ENCODE measurements around the gene FKBP2. TPM values are rescaled to one million over a fixed set of nuclear protein-coding genes. Genes with fewer than 3 reads are reported as not detected.

The FKBP2 gene
- total and polyA plus RNA-seq, 2 of the 13 experiments (the other 11 are each of a cell fraction or from before 2014, with no cell fraction given), result 30.1 to 53.3 TPM

DNA sequence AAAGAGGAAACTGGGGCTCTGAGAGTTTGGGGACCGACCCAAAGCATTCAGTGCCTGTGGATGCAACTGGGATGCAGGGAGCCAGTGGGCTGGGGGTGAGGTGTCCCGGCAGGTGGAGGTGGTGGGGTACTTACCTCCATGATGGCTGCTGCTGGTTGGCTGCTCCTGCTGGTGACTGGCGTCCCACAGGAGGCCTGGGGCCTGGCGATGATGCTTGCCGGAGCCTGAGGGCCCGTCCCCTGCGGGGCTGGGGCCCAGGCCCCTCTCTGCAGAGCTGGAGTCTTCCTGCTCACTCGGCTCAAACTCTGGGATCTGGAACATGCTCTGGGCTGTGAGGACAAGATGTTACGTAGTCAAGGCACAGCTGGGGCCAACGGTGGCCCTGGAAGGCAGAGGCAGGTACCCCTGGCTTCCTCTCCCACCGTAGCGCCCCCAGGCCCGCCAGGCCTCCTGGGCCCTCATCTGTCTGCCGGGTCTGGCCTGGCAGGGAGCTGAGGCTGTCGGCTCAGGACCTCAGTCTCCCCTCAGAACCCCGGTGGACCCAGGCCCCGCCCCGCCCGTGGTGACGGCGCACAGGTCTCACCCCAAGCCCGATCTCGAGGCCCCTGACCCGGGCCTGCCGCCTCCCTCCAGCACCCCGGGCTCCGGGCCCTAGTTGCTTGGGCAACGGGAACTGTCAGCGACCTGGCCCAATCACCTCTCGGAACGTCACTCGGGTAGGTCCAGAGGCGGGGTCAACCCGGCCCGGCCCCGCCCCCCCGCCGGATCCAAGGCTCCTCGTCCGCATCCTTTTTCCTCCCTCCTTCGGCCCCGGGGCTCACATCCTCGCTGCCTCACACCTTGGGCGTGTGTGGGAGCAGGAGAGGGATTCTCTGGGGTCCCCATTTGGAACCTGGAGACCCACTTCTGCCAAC lies 43.4 kb downstream of the FKBP2 start, which contains the start of gene BAD (continued):
- no peak for TF ChIP-seq IRX3 (CRISPR knock-in tag; IDR thresholded peaks at IDR 0.05; ENCODE audit: borderline replicate concordance, low read depth)
- TF ChIP-seq FOXC1 (CRISPR knock-in tag; IDR thresholded peaks at IDR 0.05; ENCODE audit: borderline replicate concordance), result peak; percentile 86
- no peak for TF ChIP-seq REXO4 (CRISPR knock-in tag; IDR thresholded peaks at IDR 0.05; ENCODE audit: borderline replicate concordance)
- peak; percentile 79 for TF ChIP-seq KDM2A (CRISPR knock-in tag; IDR thresholded peaks at IDR 0.05; ENCODE audit: borderline replicate concordance, low read depth)
- TF ChIP-seq ZNF652 (CRISPR knock-in tag; IDR thresholded peaks at IDR 0.05; ENCODE audit: borderline replicate concordance, low read depth), result no peak
- TF ChIP-seq ZMYM4 (CRISPR knock-in tag; IDR thresholded peaks at IDR 0.05), result 0 out of 2 replicates have a peak, but pooled peaks have one; percentile 18
- no peak for TF ChIP-seq MTA3 (CRISPR knock-in tag; IDR thresholded peaks at IDR 0.05)
- TF ChIP-seq, protein P1, sequence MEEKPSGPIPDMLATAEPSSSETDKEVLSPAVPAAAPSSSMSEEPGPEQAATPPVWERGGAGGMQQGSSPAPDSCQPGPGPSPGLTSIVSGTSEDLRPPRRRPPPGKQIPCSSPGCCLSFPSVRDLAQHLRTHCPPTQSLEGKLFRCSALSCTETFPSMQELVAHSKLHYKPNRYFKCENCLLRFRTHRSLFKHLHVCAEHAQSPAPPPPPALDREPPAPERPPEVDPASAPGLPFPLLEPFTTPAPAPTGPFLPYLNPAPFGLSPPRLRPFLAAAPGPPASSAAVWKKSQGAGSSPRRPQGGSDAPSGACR (CRISPR knock-in tag; IDR thresholded peaks at IDR 0.05), result peak; percentile 89
- TF ChIP-seq SNRNP70 (IDR thresholded peaks at IDR 0.05; ENCODE audit: low read depth, low read length), result no peak
- no peak; a peak in 1 of 4 replicates for TF ChIP-seq NR2F1 (CRISPR knock-in tag; IDR thresholded peaks at IDR 0.05)
- TF ChIP-seq FOXK2 (IDR thresholded peaks at IDR 0.05), result no peak
- TF ChIP-seq ZFP1 (CRISPR knock-in tag; IDR thresholded peaks at IDR 0.05), result no peak
- no peak for TF ChIP-seq NFRKB (IDR thresholded peaks at IDR 0.05)
- peak; percentile 32 for TF ChIP-seq TAF15 (IDR thresholded peaks at IDR 0.05; ENCODE audit: low read depth, low read length, poor library complexity, severe bottlenecking)
- TF ChIP-seq, protein P2, sequence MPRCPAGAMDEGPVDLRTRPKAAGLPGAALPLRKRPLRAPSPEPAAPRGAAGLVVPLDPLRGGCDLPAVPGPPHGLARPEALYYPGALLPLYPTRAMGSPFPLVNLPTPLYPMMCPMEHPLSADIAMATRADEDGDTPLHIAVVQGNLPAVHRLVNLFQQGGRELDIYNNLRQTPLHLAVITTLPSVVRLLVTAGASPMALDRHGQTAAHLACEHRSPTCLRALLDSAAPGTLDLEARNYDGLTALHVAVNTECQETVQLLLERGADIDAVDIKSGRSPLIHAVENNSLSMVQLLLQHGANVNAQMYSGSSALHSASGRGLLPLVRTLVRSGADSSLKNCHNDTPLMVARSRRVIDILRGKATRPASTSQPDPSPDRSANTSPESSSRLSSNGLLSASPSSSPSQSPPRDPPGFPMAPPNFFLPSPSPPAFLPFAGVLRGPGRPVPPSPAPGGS (CRISPR knock-in tag; IDR thresholded peaks at IDR 0.05), result 0 out of 2 replicates have a peak, but pooled peaks have one; percentile 15
- no peak for TF ChIP-seq ATF7 (IDR thresholded peaks at IDR 0.05)
- no peak for TF ChIP-seq ATF7 (CRISPR knock-in tag; IDR thresholded peaks at IDR 0.05)
- no peak for TF ChIP-seq ZKSCAN1 (IDR thresholded peaks at IDR 0.05; ENCODE audit: low read length)
- 0 out of 2 replicates have a peak, but pooled peaks have one; percentile 28 for TF ChIP-seq ZNF788 (CRISPR knock-in tag; IDR thresholded peaks at IDR 0.05; ENCODE audit: borderline replicate concordance)
- no peak for TF ChIP-seq SOX6 (IDR thresholded peaks at IDR 0.05)
- no peak; the same call in 1 of the 2 replicates for TF ChIP-seq SOX6 (CRISPR knock-in tag; IDR thresholded peaks at IDR 0.05)
- TF ChIP-seq ZNF235 (CRISPR knock-in tag; IDR thresholded peaks at IDR 0.05; ENCODE audit: borderline replicate concordance), result no peak
- no peak for TF ChIP-seq ZNF382 (CRISPR knock-in tag; IDR thresholded peaks at IDR 0.05; ENCODE audit: borderline replicate concordance)
- TF ChIP-seq, protein P3, sequence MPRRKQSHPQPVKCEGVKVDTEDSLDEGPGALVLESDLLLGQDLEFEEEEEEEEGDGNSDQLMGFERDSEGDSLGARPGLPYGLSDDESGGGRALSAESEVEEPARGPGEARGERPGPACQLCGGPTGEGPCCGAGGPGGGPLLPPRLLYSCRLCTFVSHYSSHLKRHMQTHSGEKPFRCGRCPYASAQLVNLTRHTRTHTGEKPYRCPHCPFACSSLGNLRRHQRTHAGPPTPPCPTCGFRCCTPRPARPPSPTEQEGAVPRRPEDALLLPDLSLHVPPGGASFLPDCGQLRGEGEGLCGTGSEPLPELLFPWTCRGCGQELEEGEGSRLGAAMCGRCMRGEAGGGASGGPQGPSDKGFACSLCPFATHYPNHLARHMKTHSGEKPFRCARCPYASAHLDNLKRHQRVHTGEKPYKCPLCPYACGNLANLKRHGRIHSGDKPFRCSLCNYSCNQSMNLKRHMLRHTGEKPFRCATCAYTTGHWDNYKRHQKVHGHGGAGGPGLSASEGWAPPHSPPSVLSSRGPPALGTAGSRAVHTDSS (CRISPR knock-in tag; conservative IDR thresholded peaks at IDR 0.05), result no peak
- TF ChIP-seq, protein P4, sequence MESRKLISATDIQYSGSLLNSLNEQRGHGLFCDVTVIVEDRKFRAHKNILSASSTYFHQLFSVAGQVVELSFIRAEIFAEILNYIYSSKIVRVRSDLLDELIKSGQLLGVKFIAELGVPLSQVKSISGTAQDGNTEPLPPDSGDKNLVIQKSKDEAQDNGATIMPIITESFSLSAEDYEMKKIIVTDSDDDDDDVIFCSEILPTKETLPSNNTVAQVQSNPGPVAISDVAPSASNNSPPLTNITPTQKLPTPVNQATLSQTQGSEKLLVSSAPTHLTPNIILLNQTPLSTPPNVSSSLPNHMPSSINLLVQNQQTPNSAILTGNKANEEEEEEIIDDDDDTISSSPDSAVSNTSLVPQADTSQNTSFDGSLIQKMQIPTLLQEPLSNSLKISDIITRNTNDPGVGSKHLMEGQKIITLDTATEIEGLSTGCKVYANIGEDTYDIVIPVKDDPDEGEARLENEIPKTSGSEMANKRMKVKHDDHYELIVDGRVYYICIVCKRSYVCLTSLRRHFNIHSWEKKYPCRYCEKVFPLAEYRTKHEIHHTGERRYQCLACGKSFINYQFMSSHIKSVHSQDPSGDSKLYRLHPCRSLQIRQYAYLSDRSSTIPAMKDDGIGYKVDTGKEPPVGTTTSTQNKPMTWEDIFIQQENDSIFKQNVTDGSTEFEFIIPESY (CRISPR knock-in tag; IDR thresholded peaks at IDR 0.05), result no peak

Measured in HepG2 (cell line).